ENCODE measurements around the gene THRA.
"Not testable (repeated sequence)": the region's sequence is repeated elsewhere in the genome, so short reads cannot be mapped to it uniquely, and the experiment has no call there.

Gene THRA

DNA sequence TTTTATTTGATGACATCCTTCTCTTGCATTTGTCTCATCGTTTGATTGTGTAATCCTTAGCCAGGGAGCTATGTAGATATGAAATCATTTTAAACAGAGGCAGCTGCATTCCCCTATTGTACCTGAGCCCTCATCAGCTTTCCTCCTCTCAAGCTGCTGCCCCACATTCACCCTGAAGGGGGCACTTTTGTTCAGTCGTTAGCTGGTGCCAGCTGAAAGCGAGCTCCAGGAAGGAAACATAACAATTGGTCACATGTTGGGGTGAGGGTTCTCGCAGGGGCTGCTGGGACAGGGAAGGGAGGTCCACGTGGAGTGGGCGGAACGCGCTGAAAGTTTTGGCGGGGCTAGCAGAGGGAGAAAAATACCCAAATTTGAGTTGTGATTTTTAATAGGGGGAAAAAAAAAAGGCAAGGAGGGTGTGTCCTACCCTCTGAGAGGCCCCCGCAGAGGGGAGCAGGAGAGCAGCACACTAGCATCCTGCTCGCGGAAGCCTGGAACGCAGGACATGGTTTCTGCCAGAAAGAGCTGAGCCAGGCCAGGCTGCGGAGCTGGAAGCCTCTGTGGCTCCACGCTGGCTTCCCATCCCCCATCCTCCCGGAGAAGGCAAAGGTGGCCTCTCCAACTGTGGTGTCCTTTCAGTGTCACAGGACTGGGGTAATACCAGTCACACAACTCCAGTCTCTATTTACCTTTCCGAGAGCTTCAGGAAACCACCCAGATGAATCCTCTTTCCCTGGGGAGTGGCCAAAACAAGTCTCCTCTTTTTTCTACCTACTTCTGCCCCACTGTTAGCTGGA lies 50.5 kb downstream of the THRA start:
- peak; percentile 83 for DNase-seq (ENCODE audit: low read depth)

DNA sequence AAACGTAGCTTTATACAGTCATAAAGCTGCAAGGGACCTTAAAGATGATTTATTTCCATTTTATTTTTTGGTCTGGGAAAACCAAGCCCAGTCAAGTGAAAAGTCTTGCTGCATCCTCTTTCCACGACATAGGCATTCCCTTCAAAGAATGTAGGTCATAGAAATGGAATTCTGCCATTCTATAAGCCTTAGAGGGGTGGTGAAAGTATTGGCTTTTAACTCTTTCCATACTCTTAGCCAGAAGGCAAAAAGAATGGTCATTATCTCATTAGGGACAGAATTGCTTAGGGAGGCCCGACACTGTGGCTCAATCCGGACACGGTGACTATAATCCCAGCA lies 51.1 kb downstream of the THRA start:
- no peak for DNase-seq (ENCODE audit: low read depth)

DNA sequence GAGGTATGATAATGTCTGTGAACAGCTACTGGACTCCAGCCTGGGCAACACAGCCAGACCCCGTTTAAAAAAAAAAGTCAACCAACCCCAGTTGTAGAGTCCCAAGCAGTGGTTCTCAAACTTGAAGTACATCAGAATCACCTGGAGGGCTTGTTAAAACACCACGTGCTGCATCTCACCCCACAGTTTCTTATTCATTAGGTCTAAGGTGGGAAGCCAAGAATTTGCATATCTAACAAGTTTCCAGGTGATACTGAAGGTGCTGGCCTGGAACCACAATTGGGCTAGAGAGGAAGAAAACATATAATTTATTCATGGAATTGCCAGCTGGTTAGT lies 52.3 kb downstream of the THRA start:
- no peak for DNase-seq (ENCODE audit: low read depth)

DNA sequence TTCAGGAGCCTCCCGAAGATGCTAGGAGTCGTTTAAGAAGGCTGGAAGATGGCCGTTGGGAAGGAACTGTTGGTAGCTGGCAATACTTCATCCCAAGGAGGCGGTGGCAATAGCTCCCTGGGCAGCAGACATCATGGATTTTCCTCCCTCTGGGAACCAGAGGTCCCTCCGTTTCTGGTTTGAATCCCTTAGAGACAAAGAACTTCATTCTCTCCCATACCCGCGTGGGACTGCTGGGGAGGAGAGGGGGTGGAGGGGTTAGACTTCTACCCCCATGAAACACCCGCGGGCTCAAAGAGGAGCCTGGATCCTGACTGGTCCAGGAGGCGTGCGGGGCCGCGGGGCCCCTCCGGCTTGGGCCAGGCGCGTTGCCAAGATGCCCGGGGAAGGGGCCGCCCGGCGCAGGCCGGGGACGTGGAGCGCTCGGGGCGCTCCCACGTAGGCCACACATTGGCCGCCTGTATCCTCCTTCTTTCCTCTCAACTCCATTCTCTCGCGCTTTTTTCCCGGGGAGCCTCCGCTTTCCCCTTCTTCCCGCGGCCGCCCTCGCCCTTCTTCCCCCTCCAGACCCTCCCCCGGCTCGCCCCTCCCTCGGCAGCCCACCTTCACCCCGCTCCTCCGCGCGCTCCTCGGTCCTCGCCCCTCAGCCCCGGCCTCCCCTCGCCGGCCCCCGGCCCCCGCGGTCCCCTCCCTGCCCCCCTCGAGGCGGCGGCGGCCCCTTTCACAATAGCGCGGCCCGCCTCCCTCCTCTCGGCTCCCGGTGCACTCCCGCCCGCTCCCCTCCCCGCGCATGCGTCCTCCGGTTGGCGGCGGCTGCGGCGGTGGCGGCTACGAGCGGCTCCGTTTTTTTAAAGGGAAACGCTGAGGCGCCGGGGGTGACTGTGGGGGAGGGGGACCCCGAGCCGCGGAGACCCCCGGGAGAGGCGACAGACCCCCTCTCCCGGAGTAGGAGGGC lies 58.7 kb downstream of the THRA start, which contains the start of gene MSL1:
TSS of gene MSL1 (plus strand) at position 791 of the 955 bp plus-strand sequence. CDS start 642 bp downstream, outside the sequence.
- DNase-seq (ENCODE audit: low read depth): peak; percentile 85

DNA sequence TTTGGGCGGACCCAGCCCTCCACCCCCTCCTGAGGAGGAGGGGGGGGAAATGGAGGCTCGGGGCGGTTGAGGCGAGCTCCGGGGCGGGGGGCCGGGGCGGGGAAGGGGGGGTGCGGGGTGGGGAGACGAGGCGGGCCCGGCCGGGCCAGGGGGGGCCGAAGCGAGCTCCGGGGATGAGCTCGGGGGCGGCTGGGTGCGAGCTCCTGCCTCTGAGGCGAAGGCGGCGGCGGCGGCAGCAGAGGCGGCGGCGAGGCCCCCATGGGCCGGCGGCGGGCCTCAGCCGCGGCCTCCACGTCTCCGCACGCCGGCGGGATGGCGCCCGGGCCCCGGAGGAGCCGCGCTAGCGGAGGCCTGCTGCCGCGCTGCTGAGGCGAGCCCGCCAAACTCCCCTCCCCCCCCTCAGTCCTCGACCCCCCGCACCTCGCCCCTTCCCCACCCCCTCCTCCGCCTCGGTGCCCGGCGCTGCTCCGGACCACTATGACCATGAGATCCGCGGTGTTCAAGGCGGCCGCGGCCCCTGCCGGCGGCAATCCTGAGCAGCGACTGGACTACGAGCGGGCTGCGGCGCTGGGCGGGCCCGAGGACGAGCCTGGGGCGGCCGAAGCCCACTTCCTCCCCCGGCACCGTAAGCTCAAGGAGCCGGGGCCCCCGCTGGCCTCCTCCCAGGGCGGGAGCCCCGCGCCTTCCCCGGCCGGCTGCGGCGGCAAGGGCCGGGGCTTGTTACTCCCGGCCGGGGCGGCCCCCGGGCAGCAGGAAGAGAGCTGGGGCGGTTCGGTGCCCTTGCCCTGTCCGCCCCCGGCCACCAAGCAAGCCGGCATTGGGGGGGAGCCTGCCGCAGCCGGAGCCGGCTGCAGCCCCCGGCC lies 59.6 kb downstream of the THRA start:
- no peak for DNase-seq (ENCODE audit: low read depth)

DNA sequence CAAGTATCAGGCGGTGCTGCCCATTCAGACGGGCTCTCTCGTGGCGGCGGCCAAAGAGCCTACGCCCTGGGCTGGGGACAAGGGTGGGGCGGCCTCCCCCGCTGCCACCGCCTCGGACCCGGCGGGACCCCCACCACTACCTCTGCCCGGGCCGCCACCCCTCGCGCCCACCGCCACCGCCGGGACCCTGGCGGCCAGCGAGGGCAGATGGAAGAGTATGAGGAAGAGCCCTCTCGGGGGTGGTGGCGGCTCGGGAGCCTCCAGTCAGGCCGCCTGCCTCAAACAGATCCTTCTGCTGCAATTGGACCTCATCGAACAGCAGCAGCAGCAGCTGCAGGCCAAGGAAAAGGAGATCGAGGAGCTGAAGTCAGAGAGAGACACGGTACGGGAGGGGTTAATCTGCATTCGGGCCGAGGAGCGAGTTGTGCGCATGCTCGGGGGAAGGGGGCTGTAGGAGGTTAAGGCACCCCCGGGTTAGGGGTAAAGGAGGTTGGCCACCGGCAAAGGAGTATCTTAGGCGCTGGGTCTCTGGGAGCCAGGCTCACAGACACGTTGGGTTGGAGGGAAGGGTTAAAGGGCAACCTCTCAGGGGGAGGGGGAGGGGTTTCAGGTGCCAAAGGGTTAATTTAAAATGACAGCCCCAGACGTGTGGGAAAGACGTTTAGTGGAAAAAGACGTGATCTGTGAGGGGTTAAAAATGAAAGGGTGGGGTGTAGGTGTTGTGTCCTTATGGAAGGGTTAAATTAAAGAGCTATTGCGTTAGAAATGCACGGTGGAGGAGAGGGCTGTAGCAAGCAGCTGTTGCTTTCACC lies 60.4 kb downstream of the THRA start:
- DNase-seq (ENCODE audit: low read depth): no peak

DNA sequence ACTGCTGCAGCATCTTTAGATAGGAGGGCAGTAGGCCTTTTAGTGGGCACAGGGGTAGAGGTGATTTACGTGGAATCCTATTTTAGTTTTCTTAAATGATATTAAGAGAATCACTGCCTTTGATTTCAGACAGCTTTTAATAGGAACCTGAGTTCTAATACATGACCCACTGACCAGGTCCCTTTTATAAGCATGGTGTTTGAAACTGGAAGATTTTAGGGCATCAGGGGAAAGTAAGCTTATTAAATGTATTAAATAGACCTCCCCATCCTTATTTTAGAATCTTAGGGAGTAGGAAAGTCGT lies 61.0 kb downstream of the THRA start:
- no peak for DNase-seq (ENCODE audit: low read depth)

DNA sequence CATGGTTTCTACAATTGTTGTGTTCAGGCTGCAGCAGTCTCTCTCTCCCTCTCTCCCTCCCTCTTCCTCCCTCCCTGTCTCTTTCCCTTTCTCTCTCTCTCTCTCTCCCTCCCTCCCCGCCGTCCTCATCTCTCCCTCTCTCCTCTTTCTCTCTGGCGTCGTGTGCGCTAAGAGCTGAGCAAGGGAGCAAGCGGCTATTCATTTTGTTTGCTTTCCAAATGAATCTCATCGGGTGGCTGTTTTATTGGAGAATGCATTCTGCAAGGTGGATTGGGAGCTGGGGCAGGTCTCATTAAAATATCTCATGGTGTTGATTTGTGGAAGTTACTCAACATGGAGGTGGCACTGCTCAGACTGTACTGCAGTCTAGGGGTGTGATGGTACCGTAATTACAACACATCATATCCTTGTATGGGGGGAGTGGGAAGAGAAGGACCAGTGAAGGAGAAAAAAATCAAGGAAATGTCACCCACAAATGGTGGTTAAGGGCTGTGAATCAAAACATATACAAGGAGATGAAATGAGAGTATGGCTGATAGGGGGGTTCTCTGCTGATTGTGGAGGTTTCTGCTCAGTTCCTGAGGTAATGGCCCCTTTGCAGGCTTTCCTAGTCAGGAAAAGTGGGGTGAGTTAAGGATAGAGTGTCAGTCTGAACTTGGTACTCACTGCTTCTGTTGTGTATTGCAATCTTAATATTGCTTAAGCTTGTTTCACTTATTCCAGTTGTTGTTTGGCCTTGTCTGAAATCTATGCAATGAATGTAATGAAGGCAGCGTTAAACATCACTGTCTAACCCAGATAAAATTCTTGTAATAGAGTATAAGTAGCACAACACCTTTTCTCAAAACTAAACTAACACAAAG lies 61.7 kb downstream of the THRA start:
- DNase-seq (ENCODE audit: low read depth): no peak

DNA sequence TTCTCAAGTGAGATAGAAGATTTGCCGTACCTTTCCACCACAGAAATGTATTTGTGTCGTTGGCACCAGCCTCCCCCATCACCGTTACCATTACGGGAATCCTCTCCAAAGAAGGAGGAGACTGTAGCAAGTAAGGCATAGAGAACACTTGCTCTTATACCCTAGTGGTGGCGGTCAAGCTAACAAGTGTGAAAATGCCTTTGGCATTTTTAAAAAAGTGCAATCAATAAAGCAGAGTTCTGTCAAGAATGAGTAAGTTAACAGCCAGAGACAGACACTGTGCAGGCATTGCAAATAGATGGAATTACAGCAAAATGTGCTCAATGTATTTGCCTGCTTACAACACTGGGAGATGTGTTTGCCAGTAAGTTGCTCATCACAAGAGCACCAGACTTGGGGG lies 66.7 kb downstream of the THRA start:
- DNase-seq (ENCODE audit: low read depth): no peak

GRCh38 chr17:40130352-40131042 lies 67.7 kb downstream of the THRA start:
- no peak for DNase-seq (ENCODE audit: low read depth)

GRCh38 chr17:40134184-40134583 lies 71.4 kb downstream of the THRA start:
- DNase-seq (ENCODE audit: low read depth): no peak

DNA sequence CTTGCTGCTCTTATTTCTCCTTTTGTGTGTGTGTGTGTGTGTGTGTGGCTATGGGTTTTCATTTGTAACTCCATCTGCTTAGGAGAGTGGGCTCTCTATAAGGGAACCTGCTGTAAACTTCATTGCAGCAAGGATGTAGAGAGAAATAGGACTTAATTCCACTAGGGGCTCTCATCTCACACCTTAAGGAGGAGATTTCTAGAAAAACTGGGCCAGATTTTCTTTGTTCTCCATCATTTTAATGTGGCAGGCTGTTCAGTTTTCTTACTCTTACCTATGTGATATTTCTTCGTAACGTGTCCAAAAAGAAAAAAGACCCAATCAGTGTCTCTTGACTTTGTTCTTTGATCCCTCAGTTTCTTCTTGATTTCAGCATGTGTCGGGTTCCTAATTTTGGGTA lies 73.1 kb downstream of the THRA start:
- no peak for DNase-seq (ENCODE audit: low read depth)

GRCh38 chr17:40139566-40140058 lies 76.8 kb downstream of the THRA start:
- DNase-seq (ENCODE audit: low read depth): no peak

- DNase-seq (ENCODE audit: low read depth): not testable (repeated sequence)
Observed at GRCh38 chr17:40143166-40143565, 80.4 kb downstream of the THRA start.

Data from activated T-helper 9 cell treated with anti-CD3 and anti-CD28 coated beads, Interleukin-2, amount 50 U/mL, for 16 hours (primary cell).